ES-I3 (cell line): ENCODE measurements around the gene ATP6AP1.

Source experiments
- H3K36me3 ChIP-seq: 2 replicates; pipeline ENCODE4 v1.6.1; 2013; ENCODE audit warnings: mild to moderate bottlenecking, low read length, control low read depth, moderate library complexity; ENCODE audit not compliant: insufficient read depth
- H3K4me1 ChIP-seq: 2 replicates; pipeline ENCODE4 v1.6.1; 2013; ENCODE audit warnings: mild to moderate bottlenecking, control low read depth, low read length; ENCODE audit not compliant: insufficient read depth
- H3K9ac ChIP-seq: 2 replicates; pipeline ENCODE4 v1.6.1; 2013; ENCODE audit warnings: low read depth, mild to moderate bottlenecking, low read length, moderate library complexity
- H3K9me3 ChIP-seq: 2 replicates; pipeline ENCODE4 v1.6.1; 2013; ENCODE audit warnings: mild to moderate bottlenecking, low read length, moderate library complexity; ENCODE audit not compliant: control insufficient read depth, insufficient read depth

Gene ATP6AP1

GRCh38 chrX:154431341-154431740 is 2.9 kb downstream of the ATP6AP1 start:
- Histone ChIP-seq H3K4me1 (peaks cover 8% of the 10 kb centered on the region), H3K36me3 (no peaks in the 10 kb centered on the region), H3K9ac (no peak overlapping the region), H3K9me3 (no peaks in the 10 kb centered on the region; the same call in 1 of the 2 replicates)

DNA sequence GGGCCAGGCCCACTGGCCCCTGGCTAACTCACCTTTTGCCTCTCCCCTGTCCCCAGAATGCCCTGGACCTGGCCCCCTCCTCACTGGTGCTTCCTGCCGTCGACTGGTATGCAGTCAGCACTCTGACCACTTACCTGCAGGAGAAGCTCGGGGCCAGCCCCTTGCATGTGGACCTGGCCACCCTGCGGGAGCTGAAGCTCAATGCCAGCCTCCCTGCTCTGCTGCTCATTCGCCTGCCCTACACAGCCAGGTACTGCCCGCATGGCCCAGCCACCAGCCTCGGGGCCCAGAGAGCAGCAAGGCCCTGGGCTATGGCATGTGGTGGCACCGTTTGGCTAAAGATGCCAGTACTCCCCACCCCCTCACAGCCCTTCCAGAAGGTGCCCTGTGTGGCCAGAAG is 3.7 kb downstream of the ATP6AP1 start:
- Histone ChIP-seq H3K36me3 (no peaks in the 10 kb centered on the region), H3K9ac (no peak overlapping the region), H3K4me1 (peaks cover 3% of the 10 kb centered on the region), H3K9me3 (no peaks in the 10 kb centered on the region; the same call in 1 of the 2 replicates)

DNA sequence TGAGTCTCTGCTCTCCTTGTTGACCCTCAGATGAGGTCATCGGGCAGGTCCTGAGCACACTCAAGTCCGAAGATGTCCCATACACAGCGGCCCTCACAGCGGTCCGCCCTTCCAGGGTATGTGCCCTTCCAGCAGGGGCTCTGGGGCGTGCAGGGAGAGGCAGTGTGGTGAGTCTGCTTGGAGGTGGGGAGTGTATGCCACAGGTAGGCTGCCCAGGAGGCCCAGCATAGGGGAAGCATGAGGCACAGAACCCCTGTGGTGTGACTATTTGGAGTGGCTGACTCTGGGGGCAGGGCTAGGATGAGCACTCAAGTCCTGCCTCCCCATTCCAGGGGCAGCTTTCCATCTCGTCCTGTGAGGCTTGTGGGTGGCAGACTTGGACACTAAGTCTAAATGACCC is 5.1 kb downstream of the ATP6AP1 start:
- Histone ChIP-seq H3K4me1 (no peaks in the 10 kb centered on the region; the same call in 1 of the 2 replicates), H3K36me3 (0 out of 2 replicates have a peak, but pooled peaks cover 3% of the 10 kb centered on the region), H3K9ac (no peak overlapping the region), H3K9me3 (no peaks in the 10 kb centered on the region; the same call in 1 of the 2 replicates)

- H3K9ac ChIP-seq: no peak overlapping the region
- no peaks in the 10 kb centered on the region for H3K9me3 ChIP-seq
- H3K4me1 ChIP-seq: no peaks in the 10 kb centered on the region; the same call in 1 of the 2 replicates
- 0 out of 2 replicates have a peak, but pooled peaks cover 6% of the 10 kb centered on the region for H3K36me3 ChIP-seq
Observed at GRCh38 chrX:154434394-154435168, 6.1 kb downstream of the ATP6AP1 start.

GRCh38 chrX:154435171-154435733 is 6.8 kb downstream of the ATP6AP1 start:
- H3K36me3 ChIP-seq: 0 out of 2 replicates have a peak, but pooled peaks cover 6% of the 10 kb centered on the region
- H3K9me3 ChIP-seq: no peaks in the 10 kb centered on the region
- H3K9ac ChIP-seq: no peak overlapping the region
- H3K4me1 ChIP-seq: no peaks in the 10 kb centered on the region; the same call in 1 of the 2 replicates

- Histone ChIP-seq H3K4me1 (no peaks in the 10 kb centered on the region), H3K9me3 (no peaks in the 10 kb centered on the region), H3K9ac (peak overlapping the region; percentile 65), H3K36me3 (peaks cover 9% of the 10 kb centered on the region; the same call in 1 of the 2 replicates)
Observed at GRCh38 chrX:154436374-154436982, 8.0 kb downstream of the ATP6AP1 start.

GRCh38 chrX:154436983-154437752 is 8.7 kb downstream of the ATP6AP1 start, which contains the start of gene GDI1:
Gene GDI1 (plus strand): TSS chrX:154437154. CDS start chrX:154437255, 101 bp downstream.
- Histone ChIP-seq H3K36me3 (peaks cover 9% of the 10 kb centered on the region; the same call in 1 of the 2 replicates), H3K4me1 (no peaks in the 10 kb centered on the region), H3K9me3 (no peaks in the 10 kb centered on the region), H3K9ac (peak within 1 kb of the TSS; percentile 65)

DNA sequence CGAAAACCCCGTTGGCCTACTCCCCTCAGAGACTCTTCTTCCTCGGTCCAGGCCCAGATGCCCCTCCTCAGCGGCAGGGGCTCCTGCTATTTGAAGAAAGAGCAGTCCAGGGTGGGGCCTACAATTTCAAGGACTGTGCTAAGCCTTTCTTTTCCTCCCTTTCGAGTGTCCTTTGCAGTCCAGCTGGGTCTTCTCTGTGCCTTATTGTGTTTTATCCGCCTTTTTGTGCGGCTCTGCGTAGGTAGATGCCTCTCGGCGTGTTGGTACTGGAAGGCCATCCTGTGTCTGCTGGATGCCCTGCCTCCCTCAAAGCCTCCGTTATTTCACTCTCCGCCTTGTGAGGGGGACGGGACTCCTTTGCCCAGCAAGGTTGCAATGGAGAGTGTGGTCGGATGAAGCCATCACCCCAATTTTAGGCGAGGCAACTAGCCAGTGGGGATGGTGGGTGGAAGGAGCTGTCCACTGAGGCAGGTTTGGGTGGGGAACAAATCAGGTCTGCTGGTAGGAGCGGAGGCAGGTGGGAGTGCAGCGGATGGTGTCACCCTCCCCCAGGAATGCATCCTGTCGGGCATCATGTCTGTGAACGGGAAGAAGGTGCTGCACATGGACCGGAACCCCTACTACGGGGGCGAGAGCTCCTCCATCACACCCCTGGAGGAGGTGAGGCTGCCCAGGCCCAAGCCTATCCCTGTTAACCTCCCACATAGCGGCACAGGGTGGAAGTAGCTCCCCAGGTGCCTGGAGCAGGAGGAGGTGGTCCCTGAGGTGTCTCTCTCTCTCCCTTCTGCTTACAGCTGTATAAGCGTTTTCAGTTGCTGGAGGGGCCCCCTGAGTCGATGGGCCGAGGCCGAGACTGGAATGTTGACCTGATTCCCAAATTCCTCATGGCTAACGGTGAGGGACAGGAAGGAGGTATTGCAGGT is 9.8 kb downstream of the ATP6AP1 start:
- H3K9me3 ChIP-seq: no peaks in the 10 kb centered on the region
- peaks cover 9% of the 10 kb centered on the region; the same call in 1 of the 2 replicates for H3K36me3 ChIP-seq
- no peaks in the 10 kb centered on the region for H3K4me1 ChIP-seq
- peak overlapping the region; percentile 65 for H3K9ac ChIP-seq

- Histone ChIP-seq H3K9me3 (no peaks in the 10 kb centered on the region), H3K36me3 (peaks cover 9% of the 10 kb centered on the region; the same call in 1 of the 2 replicates), H3K9ac (no peak overlapping the region), H3K4me1 (no peaks in the 10 kb centered on the region; the same call in 1 of the 2 replicates)
Observed at GRCh38 chrX:154439841-154440240, 11.4 kb downstream of the ATP6AP1 start.

DNA sequence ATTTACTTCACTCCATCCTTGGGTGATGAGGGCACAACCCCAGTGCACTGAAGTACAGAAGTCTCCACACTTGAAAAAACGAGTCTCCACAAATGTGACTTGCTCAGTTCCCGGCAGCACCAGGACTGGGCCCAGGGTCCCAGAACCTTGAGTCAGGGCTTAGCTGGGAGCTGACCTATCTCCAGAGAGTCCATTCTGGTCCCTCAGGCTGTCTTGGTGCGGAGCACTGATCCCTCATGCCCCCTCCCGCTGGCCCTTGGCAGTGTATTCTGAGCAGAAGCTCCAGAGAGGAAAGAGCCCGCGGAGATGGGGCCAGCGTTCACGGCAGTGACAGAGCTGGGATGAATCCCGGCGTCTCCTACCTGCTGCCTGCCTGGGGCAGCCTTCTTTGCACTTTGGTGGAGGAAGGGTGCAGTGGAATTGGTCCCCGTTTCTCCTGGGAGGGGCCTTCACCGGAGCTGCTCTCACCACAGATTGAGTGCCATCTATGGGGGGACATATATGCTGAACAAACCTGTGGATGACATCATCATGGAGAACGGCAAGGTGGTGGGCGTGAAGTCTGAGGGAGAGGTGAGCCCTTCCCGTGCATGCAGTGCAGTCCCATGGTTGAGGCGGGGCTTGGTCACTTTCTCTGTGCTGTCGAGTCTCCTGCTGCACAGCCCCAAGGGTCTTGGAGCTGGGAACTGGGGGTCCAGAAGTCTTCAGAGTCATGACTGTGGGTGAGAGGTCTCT is 12.3 kb downstream of the ATP6AP1 start:
- no peaks in the 10 kb centered on the region for H3K9me3 ChIP-seq
- H3K4me1 ChIP-seq: no peaks in the 10 kb centered on the region; the same call in 1 of the 2 replicates
- no peak overlapping the region for H3K9ac ChIP-seq
- peaks cover 9% of the 10 kb centered on the region; the same call in 1 of the 2 replicates for H3K36me3 ChIP-seq

- Histone ChIP-seq H3K36me3 (peaks cover 9% of the 10 kb centered on the region; the same call in 1 of the 2 replicates), H3K9me3 (no peaks in the 10 kb centered on the region), H3K9ac (no peak overlapping the region), H3K4me1 (no peaks in the 10 kb centered on the region; the same call in 1 of the 2 replicates)
Observed at GRCh38 chrX:154441564-154441963, 13.1 kb downstream of the ATP6AP1 start.

DNA sequence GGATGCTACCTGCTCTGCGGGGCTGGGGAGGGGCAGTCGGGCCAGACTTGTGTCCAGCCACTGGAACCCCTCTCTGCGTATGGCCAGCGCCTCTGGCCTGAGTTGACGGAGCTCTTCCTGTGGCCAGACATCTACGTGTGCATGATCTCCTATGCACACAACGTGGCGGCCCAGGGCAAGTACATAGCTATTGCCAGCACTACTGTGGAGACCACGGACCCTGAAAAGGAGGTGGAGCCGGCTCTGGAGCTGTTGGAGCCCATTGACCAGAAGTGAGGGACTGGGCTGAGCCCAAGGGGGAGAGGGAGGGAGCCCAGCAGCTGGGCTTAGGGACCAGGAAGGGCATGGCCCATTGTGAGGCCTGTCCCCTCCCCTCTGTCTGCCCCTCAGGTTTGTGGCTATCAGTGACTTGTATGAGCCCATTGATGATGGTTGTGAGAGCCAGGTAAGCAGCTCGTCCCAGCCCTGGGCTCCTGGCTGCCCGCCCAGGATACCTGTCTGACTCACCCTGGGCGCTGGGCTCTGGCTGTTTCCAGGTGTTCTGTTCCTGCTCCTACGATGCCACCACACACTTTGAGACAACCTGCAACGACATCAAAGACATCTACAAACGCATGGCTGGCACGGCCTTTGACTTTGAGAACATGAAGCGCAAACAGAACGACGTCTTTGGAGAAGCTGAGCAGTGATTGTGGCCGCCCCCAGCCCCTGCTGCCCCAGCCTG is 13.7 kb downstream of the ATP6AP1 start:
- H3K36me3 ChIP-seq: peaks cover 9% of the 10 kb centered on the region; the same call in 1 of the 2 replicates
- no peaks in the 10 kb centered on the region for H3K9me3 ChIP-seq
- H3K4me1 ChIP-seq: no peaks in the 10 kb centered on the region; the same call in 1 of the 2 replicates
- no peak overlapping the region for H3K9ac ChIP-seq
